HG03108 (cell line): ENCODE measurements around the gene BACH2.

ENCODE experiments used
- ATAC-seq: cut with Tn5 transposase; IDR thresholded peaks from one replicate; pipeline ENCODE4 v1.9.1; 2021; ENCODE audit warnings: moderate library complexity; ENCODE audit not compliant: unreplicated experiment

The BACH2 gene

DNA sequence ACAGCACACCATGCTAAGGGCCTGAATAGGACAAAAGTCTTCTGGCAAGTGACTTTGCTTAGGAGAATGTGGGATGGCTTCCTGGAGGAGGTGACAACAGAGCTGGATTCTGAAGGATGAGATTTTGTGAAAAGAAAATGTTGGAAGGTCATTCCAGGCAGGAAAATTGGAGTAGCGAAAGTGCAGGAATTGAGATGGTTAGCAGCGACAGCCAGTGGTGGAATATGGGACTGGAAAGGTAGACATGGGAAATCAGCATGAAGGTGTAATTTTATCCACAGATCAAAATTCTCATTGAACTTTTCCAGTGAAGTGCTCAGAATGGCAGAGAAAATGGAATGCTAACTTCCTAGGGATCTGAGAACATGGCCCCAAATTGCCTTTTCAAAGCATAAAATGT lies 5.7 kb upstream of the BACH2 start:
- no peak for ATAC-seq

DNA sequence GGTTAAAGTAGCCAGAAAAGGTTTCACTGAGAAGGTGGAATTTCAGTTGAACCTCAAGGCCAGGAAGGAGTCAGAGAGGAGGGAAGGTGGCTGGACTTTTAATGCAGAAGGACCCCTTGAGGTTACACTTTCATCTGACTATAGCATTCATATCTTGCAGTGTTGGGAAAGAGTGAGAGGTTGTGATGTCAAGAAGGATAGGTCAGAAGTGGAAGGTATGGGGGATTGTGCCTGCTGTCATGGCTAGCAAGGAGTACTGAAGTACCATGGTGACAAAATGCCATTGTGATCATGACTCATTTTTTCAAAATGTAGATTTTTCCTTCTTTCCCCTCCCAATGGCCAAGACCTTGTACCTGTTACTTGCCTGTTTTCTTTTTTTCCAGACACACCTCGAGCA lies 5.2 kb upstream of the BACH2 start:
- no peak for ATAC-seq

DNA sequence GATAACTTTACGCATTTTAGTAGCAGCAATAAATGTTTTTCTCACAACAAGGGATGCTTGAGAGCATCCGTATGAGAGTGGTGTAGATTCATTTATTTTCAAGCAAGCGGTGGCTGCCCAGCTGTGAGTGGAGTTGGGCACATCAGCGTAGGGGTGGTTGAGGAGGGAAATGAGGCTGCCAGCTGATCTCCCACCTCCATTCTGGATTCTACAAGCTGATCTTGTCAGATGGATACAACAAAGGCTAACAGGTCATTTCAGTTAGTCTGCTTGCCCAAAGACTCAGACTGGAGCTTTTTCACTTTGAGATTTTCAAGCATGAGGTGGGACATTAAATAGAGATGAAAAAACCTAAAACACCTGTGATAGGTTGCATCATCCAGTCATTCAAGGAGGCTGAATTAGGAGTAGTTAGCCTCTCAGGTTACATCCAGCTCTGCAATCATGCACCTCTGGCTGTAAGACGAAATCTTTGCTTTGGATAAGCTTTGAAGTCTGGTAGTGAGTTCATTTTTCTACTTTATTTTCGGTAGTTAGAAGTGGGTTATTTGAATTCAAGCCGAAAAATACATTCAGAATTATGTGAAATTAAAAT lies 1.9 kb upstream of the BACH2 start:
- ATAC-seq: no peak

DNA sequence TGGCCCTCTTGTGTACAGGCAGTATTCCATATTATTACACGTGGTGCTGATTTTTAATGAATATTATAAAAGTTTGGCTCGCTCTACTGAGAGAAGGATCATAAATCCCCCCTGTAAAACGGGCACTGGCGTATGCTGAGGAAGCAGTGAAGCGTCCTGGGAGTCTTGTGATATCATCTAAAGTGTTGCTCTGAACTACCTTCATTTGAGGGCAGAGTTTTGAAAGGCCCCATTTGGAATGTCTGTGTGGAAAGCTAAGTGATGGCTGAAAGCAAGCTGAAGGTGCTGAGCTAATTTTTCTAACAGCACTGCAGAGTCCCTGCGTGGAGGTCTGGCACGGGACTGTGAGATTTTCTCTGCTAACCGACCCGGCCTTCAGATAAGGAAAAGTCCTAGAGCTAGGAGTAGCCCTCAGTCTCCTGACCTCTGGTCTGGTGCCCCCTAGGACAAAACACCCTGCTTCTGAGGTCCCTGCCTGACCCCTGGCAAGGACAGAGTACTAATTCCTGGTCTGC lies 1.3 kb upstream of the BACH2 start:
- no peak for ATAC-seq

DNA sequence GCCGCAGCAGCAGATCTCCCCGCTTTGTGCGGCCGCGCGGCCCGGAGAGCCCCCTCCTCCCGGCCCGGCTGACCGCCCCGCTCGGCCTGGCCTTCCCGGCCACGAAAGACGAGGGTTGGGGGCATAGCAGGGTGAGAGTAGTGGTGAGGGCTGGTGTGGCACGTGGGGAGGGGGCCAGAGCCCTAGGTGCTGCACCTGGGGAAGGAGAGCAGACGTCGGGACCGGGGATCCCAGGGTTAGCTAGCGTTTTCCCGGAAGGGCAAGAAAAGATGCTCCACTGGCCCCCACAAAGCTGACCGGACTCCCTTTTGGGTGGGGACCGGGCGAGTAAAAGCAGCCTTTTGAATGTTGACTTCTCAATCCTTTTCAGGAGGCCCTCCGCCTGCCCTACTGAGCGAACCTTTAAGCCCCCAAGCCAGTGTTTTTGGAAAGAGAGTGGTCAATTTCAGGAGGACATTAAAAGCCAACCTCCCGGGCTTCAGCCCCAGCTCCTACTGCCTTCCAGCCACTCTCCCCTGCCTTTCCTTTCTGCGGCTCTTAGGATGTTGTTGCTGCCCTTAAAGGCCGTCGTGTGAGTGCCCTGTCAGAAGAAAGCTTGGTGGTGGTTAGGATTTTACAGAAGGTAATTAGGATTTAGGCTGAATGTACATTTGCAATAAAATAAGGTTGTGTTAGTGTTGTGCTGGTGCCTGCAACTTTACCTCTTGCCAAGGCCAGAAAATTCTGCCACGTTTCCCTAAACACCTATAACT lies 648 bp upstream of the BACH2 start:
- ATAC-seq: no peak

DNA sequence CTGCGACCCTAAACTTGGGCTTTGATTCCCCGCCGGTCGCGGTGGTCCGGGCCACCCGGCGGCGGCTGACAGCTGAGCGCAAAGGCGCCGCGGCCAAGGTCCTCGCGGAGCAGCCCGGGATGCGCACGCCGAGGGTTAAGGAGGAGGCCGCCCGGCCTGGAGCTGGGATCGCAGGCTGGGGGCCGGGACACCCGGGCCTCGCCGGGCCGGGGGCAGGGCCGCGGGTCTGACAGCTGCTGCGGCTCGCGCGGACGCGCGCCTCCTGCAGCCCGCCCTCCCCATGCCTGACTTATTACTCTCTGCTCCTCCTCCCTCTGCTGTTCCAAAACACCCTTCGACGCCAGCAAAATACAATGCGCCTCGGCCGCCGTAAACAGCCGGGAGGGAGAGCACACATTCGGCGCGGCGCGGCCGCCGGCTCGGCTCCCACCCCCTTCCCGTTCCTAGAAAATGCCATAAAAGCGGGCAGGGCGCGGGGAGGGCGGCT lies 746 bp downstream of the BACH2 start:
- no peak for ATAC-seq

DNA sequence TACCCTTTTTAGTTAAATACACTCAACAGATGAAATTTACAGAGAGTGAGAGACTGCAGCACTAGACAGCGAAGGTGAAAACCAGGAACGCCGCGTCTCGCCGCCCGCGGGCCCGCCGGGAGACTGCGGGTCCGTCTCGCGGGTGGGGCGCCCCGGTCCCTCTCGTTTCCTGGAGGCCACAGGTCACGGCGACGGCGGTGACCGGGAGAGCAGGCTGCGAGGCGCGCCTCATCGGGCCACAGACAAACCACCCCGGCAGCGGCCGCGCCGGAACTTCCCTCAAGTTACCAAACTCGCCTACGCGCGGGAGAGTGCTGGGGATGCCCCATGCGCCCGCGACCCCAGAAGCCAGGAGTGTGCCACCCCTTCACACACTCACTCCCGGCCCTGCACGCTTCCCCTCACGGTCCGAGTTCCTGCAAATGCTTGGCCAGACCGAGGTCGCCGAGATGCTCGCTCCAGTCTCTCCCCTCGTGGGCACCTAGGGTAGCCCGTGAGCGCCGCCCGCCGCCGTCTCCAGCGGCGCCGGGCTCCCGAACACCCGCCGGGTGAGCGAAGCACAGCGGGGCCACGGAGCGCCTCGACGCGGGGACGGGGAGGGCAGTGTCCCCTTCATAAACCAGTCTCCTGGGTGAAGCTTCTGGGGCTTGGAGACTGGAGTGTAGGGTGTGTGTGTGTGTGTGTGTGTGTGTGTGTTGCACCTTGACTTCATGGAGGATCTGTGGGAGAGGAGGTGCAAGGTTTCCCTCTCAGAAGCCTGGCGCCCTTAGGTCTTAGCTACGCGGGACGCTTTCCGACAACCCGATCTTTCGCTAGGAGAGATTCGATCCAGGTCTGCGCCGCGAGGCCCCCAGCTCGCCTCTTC lies 1.4 kb downstream of the BACH2 start:
- no peak for ATAC-seq

DNA sequence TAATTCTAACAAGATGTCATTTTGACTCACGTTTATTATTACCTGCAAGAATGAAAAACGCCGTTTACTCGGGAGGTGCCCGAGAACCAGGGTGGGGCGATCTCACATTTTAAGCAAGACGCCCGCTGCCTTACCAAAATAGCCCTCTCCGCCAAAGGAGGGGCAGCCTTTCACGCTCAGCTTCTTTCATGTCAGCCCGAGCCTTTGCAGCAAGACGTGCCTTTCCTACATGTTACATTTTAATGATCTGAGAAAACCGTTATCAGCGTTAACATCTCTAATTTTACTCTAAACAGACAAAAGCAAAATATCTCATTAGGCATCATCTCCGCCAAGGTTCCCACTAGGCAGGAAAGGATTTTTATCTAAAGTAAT lies 2.0 kb downstream of the BACH2 start:
- ATAC-seq: no peak

DNA sequence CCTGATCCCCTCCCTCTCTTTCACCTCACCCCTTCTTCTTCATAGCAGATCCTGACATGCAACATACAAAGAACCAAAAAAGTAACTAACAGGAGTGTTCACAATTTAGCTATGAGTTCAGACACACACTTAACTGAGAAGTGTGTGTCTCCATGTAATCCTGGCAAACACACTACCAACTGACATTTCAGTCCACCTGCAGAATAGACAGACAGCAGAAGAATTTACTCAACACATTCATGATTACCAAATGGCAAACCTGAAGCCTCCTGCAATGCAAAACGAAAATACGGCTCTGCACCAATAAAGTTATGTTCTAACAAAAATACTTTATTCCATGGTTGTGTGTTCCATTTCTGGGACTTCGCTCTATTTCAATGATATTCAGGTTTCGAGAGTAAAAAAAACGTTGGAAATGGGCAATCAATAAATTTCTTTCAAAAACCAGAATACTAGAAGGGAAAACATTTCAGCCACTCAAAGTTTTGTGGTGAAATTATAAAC lies 2.6 kb downstream of the BACH2 start:
- ATAC-seq: no peak

DNA sequence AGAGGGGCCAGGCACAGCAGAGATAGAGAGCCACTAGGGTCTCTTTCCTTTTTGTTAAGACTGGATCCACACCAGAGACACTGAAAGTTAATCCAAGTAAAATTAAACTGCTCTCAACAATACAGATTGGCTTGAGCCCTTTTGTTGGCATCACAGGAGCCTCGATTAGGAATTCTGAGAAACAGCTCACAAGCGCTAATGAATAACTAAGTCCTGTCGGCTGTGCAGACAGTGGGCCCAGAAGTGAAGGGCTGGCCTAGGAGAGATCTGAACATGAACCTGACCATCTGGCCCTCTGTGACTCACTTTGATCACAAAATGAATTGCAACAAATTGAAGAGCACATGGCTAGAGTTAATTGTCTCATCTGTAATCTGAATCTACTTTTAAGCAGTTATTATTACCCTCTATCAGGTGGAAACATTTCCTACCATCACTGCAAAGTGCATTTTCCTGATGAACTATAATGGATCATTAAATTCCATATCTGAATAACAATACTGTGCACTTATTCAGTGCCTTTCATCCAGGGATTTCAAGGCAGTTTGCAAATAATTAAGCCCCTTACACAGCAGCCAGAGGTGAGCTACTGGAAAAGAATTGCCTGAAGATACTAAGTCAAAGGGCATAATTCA lies 3.2 kb downstream of the BACH2 start:
- no peak for ATAC-seq

DNA sequence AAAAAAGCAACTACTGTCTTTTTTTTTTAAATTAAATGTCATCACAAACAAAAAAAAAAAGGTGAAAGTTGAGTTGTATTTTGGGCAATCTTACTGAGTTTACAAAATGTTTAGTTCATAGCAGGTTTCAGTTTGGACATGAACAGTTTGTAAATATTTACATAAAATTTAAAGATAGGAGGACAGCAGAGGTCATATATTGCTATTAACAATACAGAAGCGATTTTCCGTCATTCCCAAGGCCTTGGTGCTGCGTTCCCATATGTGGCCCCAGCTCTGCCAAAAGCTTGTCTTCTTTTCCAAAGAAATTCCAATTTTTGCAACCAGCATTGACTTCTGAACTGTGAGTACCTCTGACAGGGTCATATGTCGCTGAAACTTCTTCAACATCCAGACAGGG lies 5.1 kb downstream of the BACH2 start:
- ATAC-seq: no peak

DNA sequence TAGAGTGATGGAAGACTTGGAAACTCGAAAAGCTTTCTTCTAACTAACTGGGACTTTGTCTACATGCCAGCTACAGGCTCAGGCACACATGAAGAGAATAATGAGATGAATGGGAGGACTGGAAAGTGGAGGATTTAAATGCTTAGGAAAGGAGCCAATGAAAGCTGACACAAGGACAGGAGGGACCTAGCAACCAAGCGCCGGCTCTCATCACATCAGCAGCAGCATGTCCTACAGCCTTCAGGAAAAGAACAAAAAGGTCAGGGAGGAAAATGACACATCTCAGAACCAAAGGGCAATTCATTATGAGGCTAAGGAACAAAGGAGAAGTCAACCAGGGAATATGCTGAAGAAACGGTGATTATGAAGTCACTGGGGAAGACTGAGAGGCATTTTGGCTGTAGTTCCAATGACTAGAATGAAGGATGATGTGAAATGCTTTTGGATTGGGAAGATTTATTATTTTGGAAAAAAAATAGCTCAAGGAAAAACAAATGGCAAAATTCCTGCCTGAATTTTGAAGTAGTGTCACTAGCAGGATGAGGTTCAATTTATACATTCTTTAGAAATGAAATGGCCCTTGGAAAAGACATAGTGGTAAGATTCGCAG lies 5.7 kb downstream of the BACH2 start:
- ATAC-seq: no peak

DNA sequence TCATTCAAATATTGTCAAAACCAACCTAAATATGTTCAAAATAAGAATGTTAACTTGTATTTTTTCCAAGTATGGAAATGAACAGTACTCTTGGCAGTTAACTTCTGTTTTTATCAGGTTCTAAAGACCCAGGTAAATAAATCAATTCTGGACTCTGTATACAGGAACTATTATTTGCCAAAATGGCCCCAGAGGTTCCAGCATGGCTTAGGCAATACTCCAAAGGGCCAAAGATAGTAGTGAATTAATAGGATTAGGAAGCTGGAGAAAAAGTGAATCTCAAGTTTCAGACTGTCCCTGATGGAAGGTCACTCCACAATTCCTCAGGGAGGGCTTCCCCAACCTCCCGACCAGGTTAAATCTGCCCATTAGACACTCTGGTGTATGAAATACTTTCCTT lies 6.7 kb downstream of the BACH2 start:
- no peak for ATAC-seq

DNA sequence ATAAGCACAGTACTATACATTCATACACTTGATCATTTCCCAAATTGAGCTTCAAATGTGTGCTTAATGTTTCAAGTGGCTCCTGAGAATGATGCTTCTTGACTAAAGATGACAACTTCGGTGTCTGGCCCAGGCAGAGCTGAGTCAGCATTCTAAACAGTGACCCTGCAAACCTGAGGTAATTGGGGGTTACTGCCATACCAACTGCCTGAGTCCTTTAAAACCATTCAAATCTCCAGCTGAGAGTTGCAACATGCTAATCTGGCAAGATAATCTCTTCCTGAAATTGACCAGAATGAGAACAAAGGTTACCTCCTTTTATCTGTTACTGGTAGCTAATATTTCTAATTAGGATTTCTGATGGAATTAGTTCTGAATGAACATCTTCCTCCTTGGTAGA lies 8.2 kb downstream of the BACH2 start:
- no peak for ATAC-seq

DNA sequence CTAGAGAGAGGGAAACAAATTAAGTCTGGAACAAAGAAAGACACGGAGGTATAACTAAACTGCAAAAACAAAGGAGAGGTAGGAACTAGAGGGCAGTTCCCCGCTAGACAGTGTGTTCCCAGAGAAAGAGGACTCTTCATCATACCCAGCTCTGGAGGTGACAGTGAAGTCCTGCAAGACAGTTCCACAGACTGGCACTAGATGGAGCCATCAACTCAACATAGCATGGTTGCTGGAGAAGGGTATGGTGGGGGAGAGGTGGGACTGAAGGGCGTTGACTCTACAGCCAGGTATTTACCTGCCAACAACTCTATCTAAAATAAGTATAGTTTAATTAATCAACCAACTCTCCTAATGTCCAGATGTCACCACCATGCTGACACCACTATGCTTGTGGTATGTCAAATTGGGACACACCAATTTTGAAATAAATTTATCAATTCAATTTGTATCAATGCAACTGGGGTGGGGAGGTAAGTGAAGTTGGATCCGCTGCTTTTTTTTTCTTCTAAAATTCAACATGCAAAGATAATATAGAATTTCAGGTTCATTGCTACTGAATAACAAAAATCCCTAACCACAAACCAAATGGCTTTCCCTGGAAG lies 9.7 kb downstream of the BACH2 start:
- ATAC-seq: no peak

DNA sequence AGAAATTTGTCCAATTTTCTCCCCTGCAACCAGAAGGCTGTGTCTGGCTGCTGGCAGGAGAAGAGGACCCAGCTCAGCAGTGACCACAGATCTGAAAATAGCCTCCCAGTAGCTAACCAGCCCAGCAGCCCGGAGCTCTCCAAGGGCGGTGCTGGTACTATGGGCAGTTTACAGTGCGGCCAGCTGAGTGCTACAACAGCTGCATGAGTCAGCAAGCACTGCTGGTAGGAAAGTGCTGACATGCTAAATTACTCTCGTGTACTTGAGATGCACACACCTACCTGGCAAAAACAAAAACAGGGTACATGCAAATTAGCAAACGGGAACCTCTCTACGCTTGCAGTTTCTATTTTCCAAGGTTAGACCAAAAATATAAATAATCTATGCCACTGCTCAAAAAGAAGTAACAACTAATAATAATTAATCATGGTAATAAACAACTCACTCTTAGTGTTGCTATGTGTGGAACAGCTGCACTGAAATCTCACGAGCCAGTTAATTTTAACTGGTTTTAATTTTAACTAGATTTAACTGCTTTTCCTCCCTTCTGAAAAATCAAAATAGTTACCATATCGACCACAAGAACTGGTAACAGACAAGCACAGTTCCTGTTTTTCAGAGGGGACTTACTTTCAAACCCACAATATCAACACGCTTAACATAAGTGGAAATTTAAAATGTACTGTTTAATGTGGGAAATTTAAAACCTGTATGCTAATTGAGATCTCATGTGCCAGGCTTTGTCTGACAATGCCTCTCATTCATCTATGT lies 10.8 kb downstream of the BACH2 start:
- peak; percentile 66 for ATAC-seq

DNA sequence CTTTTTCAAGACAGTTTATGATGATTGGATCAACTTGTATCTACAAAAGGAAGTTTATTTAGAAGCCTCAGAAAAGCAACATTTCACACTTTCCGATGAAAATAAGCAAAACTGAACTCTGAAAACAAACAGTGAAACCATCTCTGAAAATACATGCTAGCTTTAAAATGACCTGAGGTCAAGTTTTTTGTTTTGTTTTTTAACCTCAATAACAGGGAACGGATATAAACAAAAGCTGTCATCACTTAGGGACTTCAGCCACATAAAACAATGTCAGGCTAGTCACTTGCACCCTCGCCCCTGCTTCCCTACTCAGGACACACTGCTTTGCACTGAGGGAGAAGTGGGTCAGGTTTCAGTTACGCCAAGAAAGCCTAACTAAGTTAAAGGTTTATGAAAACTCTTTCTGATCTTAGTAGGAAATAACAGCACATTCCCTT lies 11.6 kb downstream of the BACH2 start:
- peak; percentile 34 for ATAC-seq

DNA sequence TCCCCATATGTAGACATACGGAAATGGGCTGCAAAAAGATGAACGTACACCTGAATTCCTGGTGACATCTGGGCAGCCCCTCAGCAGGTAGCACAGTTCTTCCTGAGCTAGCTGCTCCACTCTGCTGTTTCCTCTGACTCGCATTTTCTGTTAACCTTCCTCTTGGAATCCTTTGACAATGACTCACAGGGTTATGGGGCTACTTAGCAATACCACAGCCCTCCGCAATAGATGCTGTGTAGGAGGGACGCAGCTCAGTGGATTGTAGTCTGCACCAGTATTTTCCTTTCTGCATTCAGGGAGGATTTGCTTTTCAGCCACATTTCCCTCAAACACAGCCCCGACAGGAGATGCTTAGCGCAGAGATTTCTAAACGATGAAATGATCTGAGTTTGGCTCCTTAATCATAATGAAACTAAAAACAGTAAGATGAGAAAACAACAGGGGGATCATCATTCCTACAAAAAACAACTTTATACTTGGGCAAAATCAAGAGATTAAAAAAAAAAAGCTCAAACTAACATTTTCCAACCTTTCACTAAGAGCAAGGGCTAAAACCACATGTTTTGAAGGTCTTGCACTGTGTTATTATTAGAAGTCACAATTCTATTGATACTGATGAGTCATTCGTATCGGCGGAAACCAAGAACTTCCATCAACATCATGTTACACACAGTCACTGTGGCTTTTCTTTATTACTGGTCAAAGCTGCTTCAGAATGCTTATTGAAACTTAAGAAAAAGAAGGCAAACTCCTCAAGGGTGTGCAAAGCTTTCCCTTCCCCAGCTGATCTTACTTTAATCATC lies 12.2 kb downstream of the BACH2 start:
- ATAC-seq: peak; percentile 71
